ENCODE measurements around the gene WDR43.

GRCh38 chr2:28990445-28990844 is 96.0 kb downstream of the WDR43 start:
- TF ChIP-seq CTCF (IDR thresholded peaks at IDR 0.05) (no peak), POLR2AphosphoS5 (IDR thresholded peaks at IDR 0.05) (no peak), POLR2A (IDR thresholded peaks at IDR 0.05) (no peak), EP300 (IDR thresholded peaks at IDR 0.05) (no peak)
